Measurements from ENCODE around the gene ADGRF1. TPM values are rescaled to one million over a fixed set of nuclear protein-coding genes. Genes with fewer than 3 reads are reported as not detected.

Gene ADGRF1
- polyA plus RNA-seq, 2 of the 4 experiments (the other 2 are of a cell fraction) = 0.01 TPM; not detected in 1

DNA sequence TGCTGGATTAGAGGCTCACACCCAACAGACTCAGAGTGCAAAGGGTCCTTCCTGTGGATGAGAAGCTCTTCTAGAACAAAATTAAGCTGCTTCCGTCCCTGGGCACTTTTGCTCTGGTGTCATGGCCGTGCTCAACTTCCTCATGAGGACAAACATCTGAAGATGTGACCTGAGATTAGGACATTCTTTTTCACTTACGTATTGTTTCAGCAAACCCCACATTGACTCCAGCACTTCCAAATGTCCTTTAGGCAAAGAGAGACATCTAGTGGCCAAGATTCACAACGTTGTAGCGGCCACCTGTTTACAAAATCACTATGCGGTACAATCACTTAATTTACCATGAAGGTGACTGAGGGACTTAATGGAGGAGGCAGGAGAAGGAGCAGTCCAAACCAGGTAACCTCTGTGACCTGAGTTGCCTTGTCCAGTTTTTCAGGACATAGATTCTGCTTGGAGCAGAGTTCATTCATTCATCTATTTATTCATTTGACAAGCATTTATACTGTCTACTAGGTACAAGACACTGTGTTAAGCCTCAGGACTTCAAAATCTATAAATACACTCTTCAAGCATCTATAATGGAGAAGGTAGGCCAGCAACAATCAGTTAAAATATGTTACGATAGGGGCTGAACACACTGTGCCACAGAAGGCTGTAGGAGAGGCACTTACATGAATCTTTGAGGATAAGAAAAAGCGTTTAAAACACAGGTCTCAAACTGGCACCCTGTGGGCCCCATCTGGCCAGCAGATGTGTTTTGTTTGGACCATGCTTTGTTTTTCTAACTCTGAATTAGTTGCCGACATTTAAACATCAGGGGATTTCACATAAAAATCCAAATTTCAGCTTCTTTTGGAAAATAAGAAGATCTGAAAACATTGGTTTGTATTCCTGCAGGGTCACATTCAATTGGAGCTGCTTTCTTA is 5.6 kb upstream of the ADGRF1 start:
- WGBS (ENCODE audit: missing lambda C conversion rate) = 10% methylated on average over 9 of the region's 9 CpGs
- Histone ChIP-seq H3K4me3 (no peak overlapping the region), H3K27ac (peak overlapping the region; percentile 45 to 51; a peak in 4 of 6 replicates), H3K4me2 (peak overlapping the region; percentile 67; the same call in 2 of the 3 replicates), H3K9me3 (0 out of 3 replicates have a peak, but pooled peaks cover 3% of the 10 kb centered on the region), H3K4me1 (peaks cover 15% of the 10 kb centered on the region)
- FAIRE-seq = no peak
- DNase-seq (ENCODE audit: low read depth in 1 of 2, low spot score in 1 of 2) = peak; percentile 17 to 83
- ChIA-PET CTCF (interaction anchor here (0.6 to 3.8 kb wide), 19 partner anchors 12 to 416 kb away, joined by 3 to 37 read pairs (median 4); no protein-coding TSS in a partner anchor), POLR2A (no interaction called here)
- peak; percentile 96 for ATAC-seq
- TF ChIP-seq, protein P1, sequence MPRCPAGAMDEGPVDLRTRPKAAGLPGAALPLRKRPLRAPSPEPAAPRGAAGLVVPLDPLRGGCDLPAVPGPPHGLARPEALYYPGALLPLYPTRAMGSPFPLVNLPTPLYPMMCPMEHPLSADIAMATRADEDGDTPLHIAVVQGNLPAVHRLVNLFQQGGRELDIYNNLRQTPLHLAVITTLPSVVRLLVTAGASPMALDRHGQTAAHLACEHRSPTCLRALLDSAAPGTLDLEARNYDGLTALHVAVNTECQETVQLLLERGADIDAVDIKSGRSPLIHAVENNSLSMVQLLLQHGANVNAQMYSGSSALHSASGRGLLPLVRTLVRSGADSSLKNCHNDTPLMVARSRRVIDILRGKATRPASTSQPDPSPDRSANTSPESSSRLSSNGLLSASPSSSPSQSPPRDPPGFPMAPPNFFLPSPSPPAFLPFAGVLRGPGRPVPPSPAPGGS (IDR thresholded peaks at IDR 0.05) = no peak
- TF ChIP-seq RAD21 (conservative IDR thresholded peaks at IDR 0.05 in 1 of 2, IDR thresholded peaks at IDR 0.05 in 1 of 2) = peak; percentile 82 to 85
- peak; percentile 87 for TF ChIP-seq GATA3 (IDR thresholded peaks at IDR 0.05; ENCODE audit: borderline replicate concordance)
- peak; percentile 79 for TF ChIP-seq SMC3 (IDR thresholded peaks at IDR 0.05)
- TF ChIP-seq, protein P2, sequence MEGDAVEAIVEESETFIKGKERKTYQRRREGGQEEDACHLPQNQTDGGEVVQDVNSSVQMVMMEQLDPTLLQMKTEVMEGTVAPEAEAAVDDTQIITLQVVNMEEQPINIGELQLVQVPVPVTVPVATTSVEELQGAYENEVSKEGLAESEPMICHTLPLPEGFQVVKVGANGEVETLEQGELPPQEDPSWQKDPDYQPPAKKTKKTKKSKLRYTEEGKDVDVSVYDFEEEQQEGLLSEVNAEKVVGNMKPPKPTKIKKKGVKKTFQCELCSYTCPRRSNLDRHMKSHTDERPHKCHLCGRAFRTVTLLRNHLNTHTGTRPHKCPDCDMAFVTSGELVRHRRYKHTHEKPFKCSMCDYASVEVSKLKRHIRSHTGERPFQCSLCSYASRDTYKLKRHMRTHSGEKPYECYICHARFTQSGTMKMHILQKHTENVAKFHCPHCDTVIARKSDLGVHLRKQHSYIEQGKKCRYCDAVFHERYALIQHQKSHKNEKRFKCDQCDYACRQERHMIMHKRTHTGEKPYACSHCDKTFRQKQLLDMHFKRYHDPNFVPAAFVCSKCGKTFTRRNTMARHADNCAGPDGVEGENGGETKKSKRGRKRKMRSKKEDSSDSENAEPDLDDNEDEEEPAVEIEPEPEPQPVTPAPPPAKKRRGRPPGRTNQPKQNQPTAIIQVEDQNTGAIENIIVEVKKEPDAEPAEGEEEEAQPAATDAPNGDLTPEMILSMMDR (IDR thresholded peaks at IDR 0.05) = peak; percentile 76

DNA sequence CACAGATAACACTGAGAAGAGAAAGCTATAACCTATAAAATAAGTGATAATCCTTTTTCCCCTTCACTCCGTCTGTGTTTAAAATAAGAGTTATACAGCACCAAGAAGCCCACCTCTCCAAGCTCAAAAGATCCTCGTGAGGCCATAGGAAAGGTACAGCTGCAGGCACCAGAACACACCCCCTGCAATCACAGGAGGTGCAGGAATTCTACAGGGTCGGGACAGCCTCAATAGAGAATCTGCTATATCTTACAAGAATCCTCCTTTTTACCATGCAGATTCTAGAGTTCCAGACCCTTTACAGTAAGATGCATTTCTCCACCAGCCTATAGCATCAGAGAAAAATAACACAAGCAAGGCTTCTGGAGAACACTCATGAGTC is 5.0 kb upstream of the ADGRF1 start:
- no peak for TF ChIP-seq SREBF2 (IDR thresholded peaks at IDR 0.05)
- CTCF ChIA-PET = interaction anchor here (0.6 to 3.8 kb wide), 15 partner anchors 12 to 415 kb away, joined by 3 to 37 read pairs (median 4); no protein-coding TSS in a partner anchor
- H3K4me1 ChIP-seq = peaks cover 15% of the 10 kb centered on the region
- DNase-seq (ENCODE audit: low read depth in 1 of 2, low spot score in 1 of 2) = no peak
- ATAC-seq = peak; percentile 49 to 53; a peak in 5 of 6 replicates
- no peak for FAIRE-seq
- H3K4me3 ChIP-seq = no peak overlapping the region
- POLR2A ChIA-PET = no interaction called here
- H3K9me3 ChIP-seq = 0 out of 3 replicates have a peak, but pooled peaks cover 3% of the 10 kb centered on the region
- 69% methylated on average over 3 of the region's 3 CpGs for WGBS (ENCODE audit: missing lambda C conversion rate)
- H3K27ac ChIP-seq = peak overlapping the region; percentile 45 to 51; a peak in 4 of 6 replicates
- H3K4me2 ChIP-seq = peak overlapping the region; percentile 67; the same call in 2 of the 3 replicates

DNA sequence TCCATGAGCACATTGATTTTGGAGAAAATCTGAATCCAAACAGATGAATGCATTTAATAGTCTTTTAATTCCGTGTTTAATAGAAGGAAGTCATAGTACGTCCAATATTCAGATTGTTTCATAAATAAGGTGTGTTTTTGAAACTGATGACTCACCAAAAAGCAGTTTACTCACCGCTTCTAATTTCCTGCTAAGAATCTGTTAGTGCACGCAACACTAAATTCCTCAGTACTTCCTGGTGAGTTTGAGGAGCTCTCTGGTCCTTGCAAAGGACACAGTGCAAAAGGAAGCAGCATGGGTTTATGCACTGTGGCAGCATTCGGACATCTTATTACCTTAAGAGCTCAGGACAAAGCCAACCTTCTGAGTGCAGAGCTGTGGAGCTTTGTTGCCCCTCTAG is 2.3 kb upstream of the ADGRF1 start:
- CTCF ChIA-PET = interaction anchor here (0.9 to 1.9 kb wide), 2 partner anchors 51 to 196 kb away, joined by 3 to 9 read pairs; no protein-coding TSS in a partner anchor

More for the DNA sequence above, 2.3 kb upstream of the ADGRF1 start:
- TF ChIP-seq, protein P3, sequence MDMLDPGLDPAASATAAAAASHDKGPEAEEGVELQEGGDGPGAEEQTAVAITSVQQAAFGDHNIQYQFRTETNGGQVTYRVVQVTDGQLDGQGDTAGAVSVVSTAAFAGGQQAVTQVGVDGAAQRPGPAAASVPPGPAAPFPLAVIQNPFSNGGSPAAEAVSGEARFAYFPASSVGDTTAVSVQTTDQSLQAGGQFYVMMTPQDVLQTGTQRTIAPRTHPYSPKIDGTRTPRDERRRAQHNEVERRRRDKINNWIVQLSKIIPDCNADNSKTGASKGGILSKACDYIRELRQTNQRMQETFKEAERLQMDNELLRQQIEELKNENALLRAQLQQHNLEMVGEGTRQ (IDR thresholded peaks at IDR 0.05) = no peak
- TF ChIP-seq CEBPB (IDR thresholded peaks at IDR 0.05) (no peak), GATA3 (IDR thresholded peaks at IDR 0.05; ENCODE audit: borderline replicate concordance) (0 out of 2 replicates have a peak, but pooled peaks have one; percentile 26), KDM5A (IDR thresholded peaks at IDR 0.05) (no peak), JUNB (IDR thresholded peaks at IDR 0.05) (no peak), KDM1A (IDR thresholded peaks at IDR 0.05; ENCODE audit: low read depth) (no peak), ZSCAN20 (CRISPR knock-in tag; IDR thresholded peaks at IDR 0.05) (no peak), MAFK (IDR thresholded peaks at IDR 0.05; ENCODE audit: partially characterized antibody) (peak; percentile 95), EP300 (IDR thresholded peaks at IDR 0.05) (no peak), NPAS2 (CRISPR knock-in tag; IDR thresholded peaks at IDR 0.05; ENCODE audit: borderline replicate concordance) (no peak), FOSL2 (IDR thresholded peaks at IDR 0.05) (no peak), FOSL2 (CRISPR knock-in tag; IDR thresholded peaks at IDR 0.05) (peak; percentile 87)
- TF ChIP-seq, protein P4, sequence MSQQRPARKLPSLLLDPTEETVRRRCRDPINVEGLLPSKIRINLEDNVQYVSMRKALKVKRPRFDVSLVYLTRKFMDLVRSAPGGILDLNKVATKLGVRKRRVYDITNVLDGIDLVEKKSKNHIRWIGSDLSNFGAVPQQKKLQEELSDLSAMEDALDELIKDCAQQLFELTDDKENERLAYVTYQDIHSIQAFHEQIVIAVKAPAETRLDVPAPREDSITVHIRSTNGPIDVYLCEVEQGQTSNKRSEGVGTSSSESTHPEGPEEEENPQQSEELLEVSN (IDR thresholded peaks at IDR 0.05; ENCODE audit: borderline replicate concordance, low read depth) = no peak
- TF ChIP-seq, protein P5, sequence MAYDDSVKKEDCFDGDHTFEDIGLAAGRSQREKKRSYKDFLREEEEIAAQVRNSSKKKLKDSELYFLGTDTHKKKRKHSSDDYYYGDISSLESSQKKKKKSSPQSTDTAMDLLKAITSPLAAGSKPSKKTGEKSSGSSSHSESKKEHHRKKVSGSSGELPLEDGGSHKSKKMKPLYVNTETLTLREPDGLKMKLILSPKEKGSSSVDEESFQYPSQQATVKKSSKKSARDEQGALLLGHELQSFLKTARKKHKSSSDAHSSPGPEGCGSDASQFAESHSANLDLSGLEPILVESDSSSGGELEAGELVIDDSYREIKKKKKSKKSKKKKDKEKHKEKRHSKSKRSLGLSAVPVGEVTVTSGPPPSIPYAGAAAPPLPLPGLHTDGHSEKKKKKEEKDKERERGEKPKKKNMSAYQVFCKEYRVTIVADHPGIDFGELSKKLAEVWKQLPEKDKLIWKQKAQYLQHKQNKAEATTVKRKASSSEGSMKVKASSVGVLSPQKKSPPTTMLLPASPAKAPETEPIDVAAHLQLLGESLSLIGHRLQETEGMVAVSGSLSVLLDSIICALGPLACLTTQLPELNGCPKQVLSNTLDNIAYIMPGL (CRISPR knock-in tag; IDR thresholded peaks at IDR 0.05; ENCODE audit: borderline replicate concordance) = no peak
- TF ChIP-seq, protein P6, sequence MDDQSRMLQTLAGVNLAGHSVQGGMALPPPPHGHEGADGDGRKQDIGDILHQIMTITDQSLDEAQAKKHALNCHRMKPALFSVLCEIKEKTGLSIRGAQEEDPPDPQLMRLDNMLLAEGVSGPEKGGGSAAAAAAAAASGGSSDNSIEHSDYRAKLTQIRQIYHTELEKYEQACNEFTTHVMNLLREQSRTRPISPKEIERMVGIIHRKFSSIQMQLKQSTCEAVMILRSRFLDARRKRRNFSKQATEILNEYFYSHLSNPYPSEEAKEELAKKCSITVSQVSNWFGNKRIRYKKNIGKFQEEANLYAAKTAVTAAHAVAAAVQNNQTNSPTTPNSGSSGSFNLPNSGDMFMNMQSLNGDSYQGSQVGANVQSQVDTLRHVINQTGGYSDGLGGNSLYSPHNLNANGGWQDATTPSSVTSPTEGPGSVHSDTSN (IDR thresholded peaks at IDR 0.05) = no peak
- POLR2A ChIA-PET = no interaction called here
- DNase-seq (ENCODE audit: low read depth in 1 of 2, low spot score in 1 of 2) (peak in 1 of 2 experiments; percentile 67), ATAC-seq (peak; percentile 49 to 74; a peak in 3 of 6 replicates), FAIRE-seq (peak; percentile 13)
- Histone ChIP-seq H3K4me1 (peaks cover 15% of the 10 kb centered on the region), H3K4me3 (no peak overlapping the region), H3K4me2 (peak overlapping the region; percentile 40; the same call in 2 of the 3 replicates), H3K27ac (peak overlapping the region; percentile 49 to 68; a peak in 5 of 6 replicates), H3K9me3 (0 out of 3 replicates have a peak, but pooled peaks cover under 1% of the 10 kb centered on the region)
- WGBS (ENCODE audit: missing lambda C conversion rate) = 3% methylated on average over 5 of the region's 5 CpGs

Measured in A549 (cell line).